Tibial nerve (tissue), 3 donors: Measurements from ENCODE around the gene CEP78.
"Not testable (repeated sequence)": the region's sequence is repeated elsewhere in the genome, so short reads cannot be mapped to it uniquely, and the experiment has no call there.

Experiments
- CTCF ChIP-seq, 5 experiments: fragments of 200-600 bp in 3 of 5; fragments of 450-650 bp in 2 of 5; sonication (generic) in 3 of 5; IDR thresholded peaks; one replicate each; pipeline ENCODE4 v1.5.1; 2016 to 2019; ENCODE audit warnings: antibody characterized with exemption in 5 of 5, mild to moderate bottlenecking in 3 of 5, moderate library complexity in 2 of 5
- POLR2A ChIP-seq, 2 donors: fragments of 450-650 bp; IDR thresholded peaks; one replicate each; pipeline ENCODE4 v1.6.1; 2017; ENCODE audit warnings: antibody characterized with exemption in 2 of 2, mild to moderate bottlenecking in 2 of 2, moderate library complexity in 2 of 2

DNA sequence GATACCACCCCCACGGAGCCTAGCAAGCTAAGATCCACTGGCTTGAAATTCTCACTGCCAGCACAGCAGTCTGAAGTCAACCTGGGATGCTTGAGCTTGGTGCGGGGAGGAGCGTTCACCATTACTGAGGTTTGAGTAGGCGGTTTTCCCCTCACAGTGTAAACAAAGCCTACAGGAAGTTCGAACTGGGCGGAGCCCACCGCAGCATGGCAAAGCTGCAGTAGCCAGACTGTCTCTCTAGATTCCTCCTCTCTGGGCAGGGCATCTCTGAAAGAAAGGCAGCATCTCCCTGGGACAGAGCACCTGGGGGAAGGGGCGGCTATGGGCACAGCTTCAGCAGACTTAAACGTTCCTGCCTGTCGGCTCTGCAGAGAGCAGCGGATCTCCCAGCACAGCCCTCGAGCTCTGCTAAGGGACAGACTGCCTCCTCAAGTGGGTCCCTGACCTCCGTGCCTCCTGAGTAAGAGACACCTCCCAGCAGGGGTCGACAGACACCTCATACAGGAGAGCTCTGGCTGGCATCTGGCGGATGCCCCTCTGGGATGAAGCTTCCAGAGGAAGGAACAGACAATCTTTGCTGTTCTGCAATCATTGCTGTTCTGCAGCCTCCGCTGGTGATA is 34.6 kb upstream of the CEP78 start:
- not testable (repeated sequence) for TF ChIP-seq CTCF, POLR2A (IDR thresholded peaks at IDR 0.05)
